ENCODE measurements around the gene PLEKHM1. TPM values are rescaled to one million over a fixed set of nuclear protein-coding genes. Genes with fewer than 3 reads are reported as not detected.

The PLEKHM1 gene
- total and polyA plus RNA-seq, 11 donors, result 11.1 to 48.0 (median 30.4) TPM

DNA sequence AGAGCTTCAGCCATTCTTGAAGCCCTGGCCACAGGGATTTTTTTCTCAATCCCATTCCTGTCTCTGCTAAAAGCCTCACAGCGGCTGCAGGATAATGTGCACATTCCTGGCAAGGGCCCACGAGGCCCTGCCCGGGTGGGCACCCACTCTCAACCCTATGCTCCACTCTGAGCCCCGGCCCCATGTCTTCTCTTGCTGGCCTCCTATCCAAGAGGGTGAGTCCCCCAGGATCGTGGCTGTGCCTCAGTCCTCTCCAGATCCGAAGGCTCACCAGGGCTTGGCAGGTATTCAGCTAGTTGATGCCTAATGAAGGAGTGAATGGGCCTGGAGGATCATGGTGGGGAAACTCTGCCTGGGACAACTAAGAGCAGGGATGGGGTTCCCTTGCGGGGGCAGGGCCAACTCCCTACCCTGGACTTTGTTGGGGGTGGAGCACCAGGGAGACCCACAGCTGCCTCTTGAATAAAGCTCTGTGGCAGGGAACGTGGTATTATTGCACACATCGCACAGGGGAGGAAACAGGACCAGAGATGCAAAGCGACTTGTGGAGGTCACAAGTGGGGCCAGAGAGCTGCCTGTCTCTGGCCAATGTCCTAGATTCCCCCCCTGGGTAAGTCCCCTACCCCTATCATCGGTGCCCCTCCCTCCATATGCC is 63.2 kb downstream of the PLEKHM1 start:
- Histone ChIP-seq H3K27me3 (peaks cover 10 to 31% (median 23%) of the 10 kb centered on the region in 9 donors), H3K4me1 (peaks cover 0 to 66% (median 37%) of the 10 kb centered on the region in 12 donors), H3K4me3 (no peak overlapping the region), H3K9me3 (no peaks in the 10 kb centered on the region), H3K27ac (no peak overlapping the region), H3K36me3 (peaks cover 0 to 3% (median 0%) of the 10 kb centered on the region in 9 donors)
- DNase-seq (peak in 1 of 5 donors; percentile 4), ATAC-seq (no peak)
- TF ChIP-seq, protein P1, sequence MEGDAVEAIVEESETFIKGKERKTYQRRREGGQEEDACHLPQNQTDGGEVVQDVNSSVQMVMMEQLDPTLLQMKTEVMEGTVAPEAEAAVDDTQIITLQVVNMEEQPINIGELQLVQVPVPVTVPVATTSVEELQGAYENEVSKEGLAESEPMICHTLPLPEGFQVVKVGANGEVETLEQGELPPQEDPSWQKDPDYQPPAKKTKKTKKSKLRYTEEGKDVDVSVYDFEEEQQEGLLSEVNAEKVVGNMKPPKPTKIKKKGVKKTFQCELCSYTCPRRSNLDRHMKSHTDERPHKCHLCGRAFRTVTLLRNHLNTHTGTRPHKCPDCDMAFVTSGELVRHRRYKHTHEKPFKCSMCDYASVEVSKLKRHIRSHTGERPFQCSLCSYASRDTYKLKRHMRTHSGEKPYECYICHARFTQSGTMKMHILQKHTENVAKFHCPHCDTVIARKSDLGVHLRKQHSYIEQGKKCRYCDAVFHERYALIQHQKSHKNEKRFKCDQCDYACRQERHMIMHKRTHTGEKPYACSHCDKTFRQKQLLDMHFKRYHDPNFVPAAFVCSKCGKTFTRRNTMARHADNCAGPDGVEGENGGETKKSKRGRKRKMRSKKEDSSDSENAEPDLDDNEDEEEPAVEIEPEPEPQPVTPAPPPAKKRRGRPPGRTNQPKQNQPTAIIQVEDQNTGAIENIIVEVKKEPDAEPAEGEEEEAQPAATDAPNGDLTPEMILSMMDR (IDR thresholded peaks at IDR 0.05), result no peak
- TF ChIP-seq POLR2A (IDR thresholded peaks at IDR 0.05), result no peak
- intact Hi-C loops (cut with DNase I), result no loop called here
- 77 to 86% (median 83%) methylated on average over 10 to 11 of the region's 11 CpGs for WGBS, 4 donors

DNA sequence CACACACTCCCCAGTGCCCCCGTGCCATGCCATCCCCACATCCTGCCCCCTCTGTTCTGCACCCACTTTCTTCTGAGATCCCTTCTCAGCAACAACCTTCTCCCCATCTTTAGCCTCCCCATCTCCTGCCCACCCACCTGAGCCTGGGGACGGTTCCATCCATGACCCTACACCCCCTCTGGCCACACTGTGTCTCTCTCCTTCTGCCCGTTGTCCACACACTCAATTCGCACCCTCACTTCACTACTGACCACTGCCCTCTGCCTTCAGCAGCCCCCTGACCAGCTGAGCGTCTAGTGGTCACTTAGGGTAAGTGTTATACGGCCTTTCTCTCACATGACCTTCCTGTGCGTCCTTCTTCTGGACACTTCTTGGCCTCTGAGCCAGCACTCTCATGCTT is 64.0 kb downstream of the PLEKHM1 start:
- WGBS, 4 donors, result 77 to 85% (median 78%) methylated on average over 7 of the region's 7 CpGs
- H3K36me3 ChIP-seq, result peaks cover 0 to 3% (median 0%) of the 10 kb centered on the region in 9 donors
- TF ChIP-seq, protein P1 (IDR thresholded peaks at IDR 0.05), result no peak
- no peak for TF ChIP-seq POLR2A (IDR thresholded peaks at IDR 0.05)
- H3K27ac ChIP-seq, result no peak overlapping the region
- H3K4me3 ChIP-seq, result no peak overlapping the region
- no peak for DNase-seq
- intact Hi-C loops (cut with DNase I), result loop anchor here in 1 of 10 donors (1.0 kb wide), 1 partner anchor 31 kb away; no protein-coding TSS in a partner anchor
- H3K4me1 ChIP-seq, result peaks cover 0 to 60% (median 36%) of the 10 kb centered on the region in 12 donors
- ATAC-seq, result no peak
- H3K27me3 ChIP-seq, result peaks cover 10 to 27% (median 22%) of the 10 kb centered on the region in 9 donors
- no peaks in the 10 kb centered on the region for H3K9me3 ChIP-seq

DNA sequence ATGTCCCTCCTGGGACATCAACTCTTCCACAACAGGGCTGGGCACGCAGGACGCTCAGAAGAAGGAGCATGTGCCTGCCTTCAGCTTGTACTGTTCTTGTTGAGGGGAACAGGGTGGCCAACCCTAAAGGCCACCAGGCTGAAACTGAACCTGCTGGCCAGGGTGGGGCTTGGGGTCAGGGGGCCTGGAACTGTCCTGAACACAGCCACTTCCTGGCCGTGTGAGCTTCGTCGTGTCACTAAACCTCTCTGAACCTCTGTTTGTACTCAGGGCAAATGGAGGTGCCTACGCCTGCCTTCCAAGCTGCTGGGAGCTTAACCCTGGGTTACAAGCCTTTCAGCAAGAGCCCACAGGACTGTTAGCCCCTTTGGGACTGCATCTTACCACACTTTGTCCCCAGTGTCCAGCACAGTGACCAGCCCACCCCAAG is 64.5 kb downstream of the PLEKHM1 start:
- 53 to 64% (median 57%) methylated on average over 5 to 6 of the region's 6 CpGs for WGBS, 4 donors
- Histone ChIP-seq H3K27ac (peak overlapping the region in 7 of 12 donors; percentile 71 to 92 (median 88)), H3K4me1 (peaks cover 0 to 54% (median 30%) of the 10 kb centered on the region in 12 donors), H3K27me3 (peaks cover 5 to 22% (median 17%) of the 10 kb centered on the region in 9 donors), H3K4me3 (peak overlapping the region in 1 of 12 donors; percentile 34), H3K9me3 (no peaks in the 10 kb centered on the region), H3K36me3 (peaks cover 0 to 3% (median 0%) of the 10 kb centered on the region in 9 donors)
- TF ChIP-seq, protein P1 (IDR thresholded peaks at IDR 0.05), result peak in 4 of 12 donors; percentile 23 to 40 (median 31)
- no peak for TF ChIP-seq POLR2A (IDR thresholded peaks at IDR 0.05)
- intact Hi-C loops (cut with DNase I), result loop anchor here in 5 of 10 donors (1.0 to 2.0 kb wide), 4 partner anchors 13 to 31 kb away; no protein-coding TSS in a partner anchor
- ATAC-seq (no peak), DNase-seq (no peak)

All from heart left ventricle (tissue), 16 donors.